Fibroblast of gingiva (primary cell): ENCODE results near the gene SPATA6.
"Not testable (repeated sequence)": the region's sequence is repeated elsewhere in the genome, so short reads cannot be mapped to it uniquely, and the experiment has no call there.

ENCODE experiments used
- DNase-seq: peaks from one replicate; pipeline ENCODE4 v3.0.0-alpha.2; 2011; ENCODE audit warnings: low read depth

SPATA6 gene

DNA sequence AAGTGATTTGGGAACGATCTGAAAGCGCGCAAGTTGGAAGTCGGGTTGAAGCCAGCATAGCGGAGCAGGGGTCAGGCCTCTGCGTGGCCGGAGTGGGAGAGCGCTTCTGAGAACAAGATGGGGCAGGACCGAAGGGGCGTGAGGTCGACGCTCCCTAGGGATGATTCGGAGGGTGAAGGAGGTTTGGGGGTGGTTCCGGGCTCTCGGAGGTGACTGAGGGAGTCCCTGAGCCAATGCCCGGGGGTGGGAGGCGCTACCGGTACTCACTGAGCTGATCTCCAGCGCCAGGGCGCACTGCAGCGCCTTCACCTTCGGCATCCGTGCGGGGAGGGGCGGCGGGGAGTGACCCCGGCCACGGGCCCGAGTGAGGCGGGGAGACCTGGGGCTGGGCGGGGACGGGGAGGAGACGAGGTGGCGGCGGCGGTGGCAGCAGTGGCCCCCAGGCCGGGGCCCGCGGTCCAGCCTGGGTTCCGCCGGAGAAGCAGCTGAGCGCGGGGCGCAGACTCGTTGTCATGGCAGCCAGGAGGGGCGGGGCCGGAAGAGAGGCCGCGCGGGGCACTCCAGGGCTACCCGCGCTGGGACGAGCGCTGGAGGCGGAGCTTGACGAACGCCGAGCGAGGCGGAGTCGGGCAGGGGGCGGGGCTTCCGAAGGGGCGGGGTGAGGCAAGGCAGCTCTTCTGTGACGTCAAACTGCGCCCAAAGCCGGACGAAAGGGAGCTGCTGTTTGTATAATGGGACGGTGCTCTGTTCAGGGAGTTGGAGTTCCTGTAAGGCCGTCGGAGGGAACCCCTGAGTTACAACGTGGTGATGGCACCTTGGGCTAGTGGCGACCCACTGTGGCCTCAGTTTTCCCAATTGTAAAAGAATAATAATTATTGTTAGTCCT is at the start of gene SPATA6:
Gene SPATA6 (minus strand): TSS at position 514 of the 886 bp plus-strand sequence. CDS start 196 bp downstream, at position 318.
- DNase-seq: peak; percentile 95

- DNase-seq: not testable (repeated sequence)
These were observed 47.9 kb upstream of the SPATA6 start for GRCh38 chr1:48519896-48520295.

- DNase-seq: no peak
These were observed 34.9 kb upstream of the SPATA6 start for GRCh38 chr1:48506870-48507269.

- no peak for DNase-seq
These were observed 28.8 kb upstream of the SPATA6 start for GRCh38 chr1:48500541-48501450.

DNA sequence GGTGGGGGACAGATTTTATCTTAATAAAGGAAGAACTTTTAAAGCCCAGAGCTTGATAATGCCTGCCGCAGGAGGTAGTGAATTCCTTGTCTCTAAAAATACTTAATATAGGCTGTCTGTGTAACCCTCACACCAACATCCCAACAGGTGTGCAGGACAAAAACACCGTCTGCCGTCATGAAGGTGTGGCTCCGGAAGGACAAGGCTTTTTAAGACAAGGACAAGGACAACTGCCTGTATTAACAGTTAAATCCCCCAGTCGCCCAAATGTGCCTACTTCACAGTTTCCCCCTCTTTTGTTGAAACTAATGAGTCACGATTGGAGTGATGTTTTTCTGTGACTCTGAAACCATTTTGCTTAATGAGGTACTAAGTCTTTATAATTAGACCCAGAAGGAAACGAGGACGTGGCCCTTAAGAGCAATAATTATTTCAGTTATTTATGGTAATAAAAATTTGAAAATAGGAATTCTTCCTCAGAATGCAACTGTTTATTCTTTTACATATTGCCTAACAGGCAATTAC is 27.3 kb upstream of the SPATA6 start:
- DNase-seq: no peak

DNA sequence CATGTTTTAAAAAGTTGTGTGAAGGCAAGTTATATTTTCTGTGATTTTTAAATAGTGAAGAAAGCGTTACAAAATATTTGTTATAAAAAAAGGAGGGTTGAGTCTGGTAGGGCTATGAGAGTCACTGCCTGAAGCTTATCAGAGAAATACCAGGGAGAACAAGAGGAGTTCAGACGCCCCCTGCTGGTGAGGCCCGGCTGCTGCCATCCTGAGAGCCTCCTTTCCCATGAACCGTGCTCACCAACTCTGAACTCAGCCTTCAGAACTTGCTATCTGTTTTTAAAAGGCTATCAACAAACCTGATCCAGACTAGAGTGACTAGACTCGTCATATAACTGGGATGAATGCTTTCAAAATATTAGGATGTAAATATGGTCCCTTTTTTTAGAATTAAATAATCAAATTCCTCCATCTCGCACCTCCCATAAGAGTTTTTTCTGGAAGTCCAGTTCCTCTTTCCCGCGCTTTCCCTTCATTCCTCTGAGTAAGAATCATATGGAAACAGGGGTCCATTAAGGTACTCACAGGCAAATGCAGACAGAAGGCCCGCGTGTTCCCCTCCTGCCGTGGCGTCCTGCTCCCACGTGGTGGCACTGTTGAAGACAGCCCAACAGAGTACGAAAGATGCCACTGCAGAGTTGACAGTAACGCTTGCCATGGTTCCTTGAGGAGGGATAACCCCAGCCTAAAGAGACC is 26.2 kb upstream of the SPATA6 start:
- DNase-seq: peak; percentile 66

GRCh38 chr1:48495911-48496310 is 23.9 kb upstream of the SPATA6 start:
- no peak for DNase-seq

- peak; percentile 84 for DNase-seq
These were observed 23.2 kb upstream of the SPATA6 start for GRCh38 chr1:48495166-48495565.

- peak; percentile 98 for DNase-seq
These were observed 22.2 kb upstream of the SPATA6 start for GRCh38 chr1:48493970-48494769.

GRCh38 chr1:48493041-48493440 is 21.0 kb upstream of the SPATA6 start:
- DNase-seq: no peak

- no peak for DNase-seq
These were observed 20.4 kb upstream of the SPATA6 start for GRCh38 chr1:48492392-48492791.

- no peak for DNase-seq
These were observed 16.7 kb upstream of the SPATA6 start for GRCh38 chr1:48488721-48489120.

DNA sequence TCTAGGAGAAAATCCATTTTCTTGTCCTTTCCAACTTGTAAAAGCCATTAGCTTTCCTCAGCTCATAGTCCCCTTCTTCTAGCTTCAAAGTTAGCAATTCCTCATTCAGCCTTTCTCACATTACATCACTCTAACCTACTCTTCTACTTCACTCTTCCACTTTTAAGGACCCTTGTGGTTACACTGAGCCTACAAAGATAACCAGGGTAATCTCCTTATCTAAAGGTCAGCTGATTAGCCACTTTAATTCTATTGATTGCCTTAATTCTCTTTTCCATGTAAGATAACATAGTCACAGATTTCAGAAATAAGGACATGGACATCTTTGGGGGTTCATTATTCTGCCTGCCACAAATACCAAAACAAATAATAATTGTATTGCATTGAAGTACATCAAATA is 8.5 kb upstream of the SPATA6 start:
- DNase-seq: no peak

- DNase-seq: not testable (repeated sequence)
These were observed 8.0 kb upstream of the SPATA6 start for GRCh38 chr1:48480023-48480422.

DNA sequence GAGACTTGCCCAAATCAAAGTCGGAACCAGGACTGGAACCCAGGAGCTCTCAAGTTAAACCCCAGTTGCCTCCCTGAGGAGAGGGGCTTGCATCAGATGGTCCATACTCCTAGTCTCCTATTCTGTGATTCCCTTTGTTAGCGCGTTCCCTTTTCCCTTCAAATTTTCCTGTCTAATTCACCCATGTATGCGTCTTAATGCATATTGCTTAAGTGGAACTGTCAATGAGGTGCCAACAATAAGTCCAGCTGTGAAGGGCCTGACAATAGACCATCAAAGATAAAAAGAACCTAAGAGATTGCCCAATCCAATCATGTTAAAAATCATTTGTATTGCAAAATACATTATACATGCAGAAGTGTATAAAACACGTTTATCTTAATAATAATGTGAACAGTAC is 634 bp upstream of the SPATA6 start:
- no peak for DNase-seq

- peak; percentile 18 for DNase-seq
These were observed 884 bp downstream of the SPATA6 start for GRCh38 chr1:48470950-48471690.

DNA sequence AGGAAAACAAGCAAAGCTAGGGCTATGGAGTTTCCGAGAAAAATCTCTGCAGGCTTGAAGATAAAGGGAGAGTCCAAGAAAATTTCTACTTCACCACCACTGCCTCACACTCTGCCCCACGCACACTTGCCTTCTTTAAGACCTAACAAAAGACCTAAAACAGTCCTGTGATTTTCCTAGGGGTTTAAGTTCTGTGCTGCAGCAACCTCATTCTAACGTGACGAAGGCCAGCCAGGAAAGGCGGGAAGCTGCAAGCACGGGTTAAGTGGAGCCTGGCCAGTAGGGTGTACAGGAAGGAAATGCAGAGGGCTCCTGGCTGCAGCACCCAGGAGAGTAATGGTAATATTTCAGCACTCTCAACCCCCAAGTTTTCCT is 1.5 kb downstream of the SPATA6 start:
- peak; percentile 23 for DNase-seq

- DNase-seq: peak; percentile 90
These were observed 2.2 kb downstream of the SPATA6 start for GRCh38 chr1:48469616-48470480.

DNA sequence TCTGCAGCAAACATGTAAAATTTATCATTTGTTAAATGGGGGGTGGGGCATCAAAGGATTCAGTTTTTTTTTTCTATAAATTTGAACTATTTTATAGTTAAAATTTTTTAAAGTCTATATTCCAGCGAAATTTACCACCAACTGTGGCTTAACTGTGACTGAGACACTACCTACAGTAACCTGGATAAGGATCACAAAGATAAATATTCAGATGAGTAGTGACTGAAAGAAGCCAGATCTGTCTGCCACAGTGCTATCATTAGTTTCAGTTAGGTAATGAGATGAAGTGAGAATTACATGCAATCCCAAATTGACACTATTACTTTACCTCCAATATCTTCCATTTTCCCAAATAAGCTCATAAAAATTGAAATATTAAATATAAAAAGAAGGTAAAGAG is 5.4 kb downstream of the SPATA6 start:
- DNase-seq: no peak
